ENCODE measurements around the gene CLCA4. TPM values are rescaled to one million over a fixed set of nuclear protein-coding genes. Genes with fewer than 3 reads are reported as not detected.

CLCA4 gene
- polyA plus RNA-seq, 3 donors = not detected

DNA sequence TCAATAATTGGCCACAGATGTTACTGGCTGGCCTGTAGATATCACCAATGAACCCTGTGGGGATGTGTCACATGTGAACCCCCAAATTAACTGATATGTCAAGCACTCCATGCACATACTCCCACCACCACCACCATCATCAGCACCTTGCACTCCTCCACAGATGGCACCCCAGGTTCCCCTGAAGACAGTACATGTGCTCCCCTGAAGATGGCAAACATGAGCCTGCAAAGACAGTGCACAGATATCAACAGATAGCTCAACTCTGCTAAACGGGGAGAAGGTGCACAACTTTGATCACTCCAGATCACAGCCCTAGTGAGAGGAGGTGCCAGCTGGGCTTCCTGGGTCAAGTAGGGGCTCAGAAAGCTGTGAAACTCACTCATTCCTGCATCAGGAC is 74.4 kb downstream of the CLCA4 start:
- Mint-ChIP-seq H3K36me3 (no peaks in the 10 kb centered on the region), H3K27me3 (ENCODE audit: low read depth in 3 of 3) (peaks cover 0 to 1% (median 1%) of the 10 kb centered on the region in 3 donors)

More for the DNA sequence above, 74.4 kb downstream of the CLCA4 start:
- Histone ChIP-seq H3K4me2 (replicated peaks; ENCODE audit: extremely low read depth, low read length, poor library complexity, severe bottlenecking) (no peak overlapping the region), H3K9me3 (replicated peaks in 1 of 2; ENCODE audit: control insufficient read depth in 1 of 2, insufficient read depth in 1 of 2, low read length in 2 of 2) (peaks cover 0 to 6% of the 10 kb centered on the region in 2 donors), H3K27me3 (ENCODE audit: control insufficient read depth in 2 of 2, insufficient read depth in 2 of 2, low read length in 2 of 2) (no peaks in the 10 kb centered on the region), H3K79me2 (ENCODE audit: insufficient read depth, low read length) (no peaks in the 10 kb centered on the region), H3K27ac (ENCODE audit: low read depth in 1 of 2, low read length in 2 of 2) (no peak overlapping the region), H3K9ac (ENCODE audit: insufficient read depth, low read length, poor library complexity, severe bottlenecking) (no peak overlapping the region), H2AFZ (ENCODE audit: insufficient read depth, low read depth, low read length, poor library complexity, severe bottlenecking) (no peak overlapping the region), H4K20me1 (ENCODE audit: insufficient read depth, low read length) (no peaks in the 10 kb centered on the region), H3K4me3 (replicated peaks in 1 of 3; ENCODE audit: low read depth in 2 of 3, low read length in 3 of 3) (no peak overlapping the region), H3K4me1 (ENCODE audit: control insufficient read depth in 1 of 2, insufficient read depth in 2 of 2, low read length in 2 of 2) (peaks cover 8 to 12% of the 10 kb centered on the region in 2 donors), H3K36me3 (replicated peaks in 1 of 2; ENCODE audit: control insufficient read depth in 1 of 2, insufficient read depth in 2 of 2, low read length in 2 of 2) (no peaks in the 10 kb centered on the region)
- intact Hi-C loops (cut with micrococcal nuclease) = no loop called here
- no CpG with 5 or more reads among the region's 1 CpG for WGBS (ENCODE audit: insufficient coverage)
- H3K4me1 Mint-ChIP-seq = peaks cover 11% of the 10 kb centered on the region
- H3K9me3 Mint-ChIP-seq = peaks cover 8 to 21% (median 18%) of the 10 kb centered on the region in 7 donors
- no peak for TF ChIP-seq CTCF (IDR thresholded peaks at IDR 0.05)
- no peak for DNase-seq
- H3K4me3 Mint-ChIP-seq = no peak overlapping the region
- no peak overlapping the region for H3K27ac Mint-ChIP-seq

Other genes starting within 250 kb of the CLCA4 start
- gene ODF2L, start 150.8 kb upstream of the CLCA4 start, polyA plus RNA-seq = 1 to 10 TPM; 3.2 to 5.7 (median 3.5) TPM
- not detected for gene CLCA2, start 122.9 kb upstream of the CLCA4 start, polyA plus RNA-seq
- not detected for gene CLCA1, start 78.2 kb upstream of the CLCA4 start, polyA plus RNA-seq
- gene SH3GLB1, start 157.5 kb downstream of the CLCA4 start, polyA plus RNA-seq = 10 to 100 TPM; 21.9 to 92.3 (median 75.8) TPM